Caco-2 (cell line): ENCODE measurements around the gene RUNX1. TPM values are rescaled to one million over a fixed set of nuclear protein-coding genes. Genes with fewer than 3 reads are reported as not detected.

Experiments used
- BruUV-seq: library from RNA; stranded (reverse); fragments of 400-500 nt; replicated peaks from 2 replicates; lab custom pipeline; 2021; lab: Mats Ljungman, UMichigan
- CTCF ChIA-PET: fragments of 300-600 bp; sonication (Branson Sonifier 250); formaldehyde crosslinking; loops from one replicate; lab custom pipeline; 2022; ENCODE audit warnings: antibody characterized with exemption; lab: Charles Lee
- POLR2A ChIA-PET: fragments of 300-600 bp; sonication (Branson Sonifier 250); formaldehyde crosslinking; loops from one replicate; lab custom pipeline; 2022; ENCODE audit warnings: antibody characterized with exemption; lab: Charles Lee
- DNase-seq, 2 experiments: peaks; one replicate each; pipeline versions ENCODE4 v3.0.0 to v3.0.0-alpha.2; 2020 to 2022
- H3K27me3 ChIP-seq: replicated peaks from 2 replicates; pipeline ENCODE4 v1.6.0; 2011; ENCODE audit warnings: low read length; ENCODE audit not compliant: control insufficient read depth, insufficient read depth
- H3K36me3 ChIP-seq: 2 replicates; pipeline ENCODE4 v1.5.1; 2011; ENCODE audit warnings: low read length; ENCODE audit not compliant: control insufficient read depth, insufficient read depth
- H3K4me1 ChIP-seq: fragments of 250-450 bp; sonication (Bioruptor Pico); 2 replicates; pipeline ENCODE4 v1.5.1; 2020; ENCODE audit warnings: mild to moderate bottlenecking
- H3K4me3 ChIP-seq: 2 replicates; pipeline ENCODE4 v1.5.1; 2011; ENCODE audit warnings: low read depth, mild to moderate bottlenecking, control low read depth, low read length
- H3K9me3 ChIP-seq: fragments of 250-450 bp; sonication (Bioruptor Pico); 2 replicates; pipeline ENCODE4 v1.5.1; 2020; ENCODE audit warnings: mild to moderate bottlenecking, moderate library complexity
- H3K27ac Mint-ChIP-seq: one replicate; pipeline ENCODE4 v1.8.0; 2022; ENCODE audit warnings: mixed read lengths; ENCODE audit not compliant: unreplicated experiment
- H3K27me3 Mint-ChIP-seq: one replicate; pipeline ENCODE4 v1.8.0; 2022; ENCODE audit warnings: mixed read lengths; ENCODE audit not compliant: insufficient read depth, unreplicated experiment
- H3K36me3 Mint-ChIP-seq: one replicate; pipeline ENCODE4 v1.8.0; 2022; ENCODE audit warnings: mild to moderate bottlenecking, mixed read lengths; ENCODE audit not compliant: insufficient read depth, unreplicated experiment
- H3K4me1 Mint-ChIP-seq: one replicate; pipeline ENCODE4 v1.8.0; 2022; ENCODE audit warnings: low read depth, mixed read lengths; ENCODE audit not compliant: unreplicated experiment
- H3K4me3 Mint-ChIP-seq: one replicate; pipeline ENCODE4 v1.8.0; 2022; ENCODE audit warnings: mild to moderate bottlenecking, moderate library complexity, mixed read lengths; ENCODE audit not compliant: unreplicated experiment
- H3K9me3 Mint-ChIP-seq: one replicate; pipeline ENCODE4 v1.8.0; 2022; ENCODE audit warnings: mixed read lengths; ENCODE audit not compliant: unreplicated experiment
- CTCF ChIP-seq, 2 experiments: fragments of 200-600 bp in 1 of 2; IDR thresholded peaks; 1 replicate in 1 of 2; 2 replicates in 1 of 2; pipeline versions ENCODE4 v1.5.1 to v1.8.0; 2011 to 2022; ENCODE audit warnings: antibody characterized with exemption in 1 of 2, control low read depth in 1 of 2, inconsistent platforms in 1 of 2, low read depth in 1 of 2, low read length in 1 of 2, mild to moderate bottlenecking in 1 of 2, moderate library complexity in 1 of 2; ENCODE audit not compliant: insufficient read depth in 1 of 2, severe bottlenecking in 1 of 2, unreplicated experiment in 1 of 2
- intact Hi-C: fragments of 100-400 bp; cut with micrococcal nuclease; formaldehyde crosslinking; loops from one replicate; pipeline ENCODE4 v1.10.0; 2022; ENCODE audit not compliant: unreplicated experiment
- total RNA-seq: library from RNA; stranded (reverse); gene quantifications from 2 replicates; pipeline ENCODE4 v1.2.3, GENCODE V29; 2022

Gene RUNX1
- total RNA-seq, 1 experiment from 2014 or later = 11.7 TPM

- Histone ChIP-seq H3K36me3 (no peaks in the 10 kb centered on the region), H3K27me3 (no peaks in the 10 kb centered on the region), H3K4me3 (no peak overlapping the region), H3K9me3 (no peaks in the 10 kb centered on the region), H3K4me1 (peaks cover 3% of the 10 kb centered on the region; the same call in 1 of the 2 replicates)
- POLR2A ChIA-PET = no interaction called here
- H3K4me1 Mint-ChIP-seq = peaks cover 4% of the 10 kb centered on the region
- no peak overlapping the region for H3K4me3 Mint-ChIP-seq
- H3K9me3 Mint-ChIP-seq = no peaks in the 10 kb centered on the region
- CTCF ChIA-PET = no interaction called here
- no peak for TF ChIP-seq CTCF (IDR thresholded peaks at IDR 0.05; ENCODE audit: insufficient read depth in 1 of 2, low read depth in 1 of 2, low read length in 1 of 2, severe bottlenecking in 1 of 2, unreplicated experiment in 1 of 2)
- BruUV-seq = no TSS peak
- H3K36me3 Mint-ChIP-seq = no peaks in the 10 kb centered on the region
- peaks cover 3% of the 10 kb centered on the region for H3K27me3 Mint-ChIP-seq
- no peak for DNase-seq
- H3K27ac Mint-ChIP-seq = no peak overlapping the region
- intact Hi-C loops = loop anchor here (5.0 kb wide), 2 partner anchors 84 to 350 kb away; no protein-coding TSS in a partner anchor
Observed at GRCh38 chr21:35052801-35053200, 3.7 kb upstream of the RUNX1 start.

GRCh38 chr21:35051287-35051818 is 2.3 kb upstream of the RUNX1 start:
- Histone ChIP-seq H3K4me1 (peaks cover 14% of the 10 kb centered on the region; the same call in 1 of the 2 replicates), H3K4me3 (no peak overlapping the region), H3K9me3 (no peaks in the 10 kb centered on the region), H3K27me3 (no peaks in the 10 kb centered on the region), H3K36me3 (no peaks in the 10 kb centered on the region)
- H3K9me3 Mint-ChIP-seq = no peaks in the 10 kb centered on the region
- no peaks in the 10 kb centered on the region for H3K36me3 Mint-ChIP-seq
- no peaks in the 10 kb centered on the region for H3K27me3 Mint-ChIP-seq
- CTCF ChIA-PET = interaction anchor here (0.6 to 1.5 kb wide), 2 partner anchors 350 to 789 kb away, joined by 3 read pairs; no protein-coding TSS in a partner anchor
- H3K4me1 Mint-ChIP-seq = peaks cover 16% of the 10 kb centered on the region
- no peak overlapping the region for H3K27ac Mint-ChIP-seq
- H3K4me3 Mint-ChIP-seq = no peak overlapping the region
- DNase-seq = peak; percentile 58 to 66
- BruUV-seq = no TSS peak
- intact Hi-C loops = loop anchor here (5.0 kb wide), 2 partner anchors 86 to 351 kb away; no protein-coding TSS in a partner anchor
- POLR2A ChIA-PET = no interaction called here
- TF ChIP-seq CTCF (IDR thresholded peaks at IDR 0.05; ENCODE audit: insufficient read depth in 1 of 2, low read depth in 1 of 2, low read length in 1 of 2, severe bottlenecking in 1 of 2, unreplicated experiment in 1 of 2) = peak; percentile 23 to 42

GRCh38 chr21:35050348-35051286 is 1.5 kb upstream of the RUNX1 start:
- POLR2A ChIA-PET = no interaction called here

More at GRCh38 chr21:35050348-35051286, 1.5 kb upstream of the RUNX1 start:
- no peak overlapping the region for H3K27ac Mint-ChIP-seq
- Histone ChIP-seq H3K4me1 (peaks cover 14% of the 10 kb centered on the region; the same call in 1 of the 2 replicates), H3K36me3 (no peaks in the 10 kb centered on the region), H3K9me3 (no peaks in the 10 kb centered on the region), H3K4me3 (no peak overlapping the region), H3K27me3 (no peaks in the 10 kb centered on the region)
- intact Hi-C loops = loop anchor here (5.0 kb wide), 2 partner anchors 87 to 352 kb away; no protein-coding TSS in a partner anchor
- BruUV-seq = no TSS peak
- H3K27me3 Mint-ChIP-seq = no peaks in the 10 kb centered on the region
- H3K4me1 Mint-ChIP-seq = peaks cover 16% of the 10 kb centered on the region
- H3K9me3 Mint-ChIP-seq = no peaks in the 10 kb centered on the region
- no peak for TF ChIP-seq CTCF (IDR thresholded peaks at IDR 0.05; ENCODE audit: insufficient read depth in 1 of 2, low read depth in 1 of 2, low read length in 1 of 2, severe bottlenecking in 1 of 2, unreplicated experiment in 1 of 2)
- no peaks in the 10 kb centered on the region for H3K36me3 Mint-ChIP-seq
- H3K4me3 Mint-ChIP-seq = no peak overlapping the region
- DNase-seq = no peak
- CTCF ChIA-PET = interaction anchor here (0.6 to 1.5 kb wide), 2 partner anchors 351 to 790 kb away, joined by 3 read pairs; no protein-coding TSS in a partner anchor
